H9 (cell line): ENCODE measurements around the gene ITGA8. TPM values are rescaled to one million over a fixed set of nuclear protein-coding genes. Genes with fewer than 3 reads are reported as not detected.

Experiments
- DNase-seq: peaks from one replicate; pipeline ENCODE4 v3.0.0-alpha.2; 2017
- H2AFZ ChIP-seq: one replicate; pipeline ENCODE4 v1.6.1; 2013; ENCODE audit warnings: mild to moderate bottlenecking, low read length, control low read depth, moderate library complexity
- H2AK5ac ChIP-seq: 2 replicates; pipeline ENCODE4 v1.6.1; 2013; ENCODE audit warnings: low read length, control low read depth, mixed read lengths; ENCODE audit not compliant: insufficient read length
- H2BK120ac ChIP-seq: one replicate; pipeline ENCODE4 v1.6.1; 2013; ENCODE audit warnings: low read depth, mild to moderate bottlenecking, low read length, control low read depth, inconsistent platforms; ENCODE audit not compliant: poor library complexity, severe bottlenecking
- H2BK12ac ChIP-seq: 2 replicates; pipeline ENCODE4 v1.6.1; 2013; ENCODE audit warnings: low read length, control low read depth, mixed read lengths, low read depth; ENCODE audit not compliant: insufficient read length
- H2BK15ac ChIP-seq: 2 replicates; pipeline ENCODE4 v1.6.1; 2013; ENCODE audit warnings: low read depth, low read length, control low read depth
- H2BK20ac ChIP-seq: one replicate; pipeline ENCODE4 v1.6.1; 2013; ENCODE audit warnings: low read depth, mild to moderate bottlenecking, low read length, control low read depth, inconsistent platforms; ENCODE audit not compliant: poor library complexity, severe bottlenecking
- H2BK5ac ChIP-seq: 2 replicates; pipeline ENCODE4 v1.6.1; 2013; ENCODE audit warnings: low read length, control low read depth, mixed read lengths; ENCODE audit not compliant: insufficient read length
- H3K14ac ChIP-seq: 2 replicates; pipeline ENCODE4 v1.6.1; 2013; ENCODE audit warnings: low read length, control low read depth; ENCODE audit not compliant: insufficient read depth
- H3K18ac ChIP-seq: 2 replicates; pipeline ENCODE4 v1.6.1; 2013; ENCODE audit warnings: low read depth, mild to moderate bottlenecking, mixed read lengths, low read length, control low read depth; ENCODE audit not compliant: insufficient read length
- H3K23ac ChIP-seq: 2 replicates; pipeline ENCODE4 v1.6.1; 2013; ENCODE audit warnings: low read length, control low read depth, mixed read lengths, low read depth; ENCODE audit not compliant: insufficient read length
- H3K23me2 ChIP-seq: 2 replicates; pipeline ENCODE4 v1.6.1; 2013; ENCODE audit warnings: low read depth, mild to moderate bottlenecking, mixed read lengths, low read length, control low read depth; ENCODE audit not compliant: insufficient read length, poor library complexity, severe bottlenecking
- H3K27ac ChIP-seq: 2 replicates; pipeline ENCODE4 v1.5.1; 2013; ENCODE audit warnings: low read length, control low read depth, mixed read lengths, low read depth; ENCODE audit not compliant: insufficient read length
- H3K27me3 ChIP-seq: 2 replicates; pipeline ENCODE4 v1.6.1; 2013; ENCODE audit warnings: low read length, control low read depth, inconsistent platforms; ENCODE audit not compliant: insufficient read depth
- H3K4ac ChIP-seq: 2 replicates; pipeline ENCODE4 v1.6.1; 2013; ENCODE audit warnings: low read depth, mild to moderate bottlenecking, control low read depth, inconsistent platforms, low read length, moderate library complexity
- H3K4me1 ChIP-seq: 2 replicates; pipeline ENCODE4 v1.6.1; 2013; ENCODE audit warnings: low read length, control low read depth, inconsistent platforms; ENCODE audit not compliant: insufficient read depth
- H3K4me2 ChIP-seq: 2 replicates; pipeline ENCODE4 v1.6.1; 2013; ENCODE audit warnings: low read length, control low read depth, mixed read lengths; ENCODE audit not compliant: insufficient read length, insufficient read depth
- H3K56ac ChIP-seq: 2 replicates; pipeline ENCODE4 v1.6.1; 2013; ENCODE audit warnings: low read depth, mild to moderate bottlenecking, mixed read lengths, low read length, control low read depth; ENCODE audit not compliant: insufficient read length
- H3K79me1 ChIP-seq: 2 replicates; pipeline ENCODE4 v1.6.1; 2013; ENCODE audit warnings: low read depth, mild to moderate bottlenecking, moderate library complexity, low read length, control low read depth, inconsistent platforms; ENCODE audit not compliant: insufficient read depth, poor library complexity, severe bottlenecking
- H3K79me2 ChIP-seq: 2 replicates; pipeline ENCODE4 v1.6.1; 2013; ENCODE audit warnings: low read length, control low read depth, inconsistent platforms; ENCODE audit not compliant: insufficient read depth
- H3K9ac ChIP-seq: 2 replicates; pipeline ENCODE4 v1.6.1; 2013; ENCODE audit warnings: low read length, control low read depth, mixed read lengths; ENCODE audit not compliant: insufficient read length; ENCODE audit errors: extremely low read depth
- H3K9me3 ChIP-seq: one replicate; pipeline ENCODE4 v1.6.1; 2013; ENCODE audit warnings: low read depth, low read length, inconsistent platforms; ENCODE audit not compliant: control insufficient read depth
- H3T11ph ChIP-seq: one replicate; pipeline ENCODE4 v1.6.1; 2013; ENCODE audit warnings: mild to moderate bottlenecking, low read length, control low read depth, inconsistent platforms
- H4K20me1 ChIP-seq: one replicate; pipeline ENCODE4 v1.6.1; 2013; ENCODE audit not compliant: control insufficient read depth, insufficient read length, insufficient read depth
- H4K5ac ChIP-seq: 2 replicates; pipeline ENCODE4 v1.6.1; 2013; ENCODE audit warnings: low read depth, mild to moderate bottlenecking, mixed read lengths, low read length, control low read depth; ENCODE audit not compliant: insufficient read length
- H4K8ac ChIP-seq: replicated peaks from 2 replicates; pipeline ENCODE4 v1.6.1; 2013; ENCODE audit warnings: low read length, control low read depth, mixed read lengths, low read depth; ENCODE audit not compliant: insufficient read length
- H4K91ac ChIP-seq: 2 replicates; pipeline ENCODE4 v1.6.1; 2013; ENCODE audit warnings: low read depth, mild to moderate bottlenecking, moderate library complexity, mixed read lengths, low read length, control low read depth; ENCODE audit not compliant: insufficient read length
- H3K27ac Mint-ChIP-seq, 3 experiments: 2 replicates in 2 of 3; 3 replicates in 1 of 3; pipeline ENCODE4 v1.8.0; 2020 to 2021; ENCODE audit warnings: mixed read lengths in 3 of 3, mild to moderate bottlenecking in 1 of 3, moderate library complexity in 1 of 3
- H3K27me3 Mint-ChIP-seq: 2 replicates; pipeline ENCODE4 v1.8.0; 2021; ENCODE audit warnings: low read depth, mild to moderate bottlenecking, moderate library complexity, mixed read lengths
- H3K36me3 Mint-ChIP-seq, 3 experiments: 2 replicates in 2 of 3; 3 replicates in 1 of 3; pipeline ENCODE4 v1.8.0; 2020 to 2021; ENCODE audit warnings: low read depth in 3 of 3, mixed read lengths in 3 of 3; ENCODE audit not compliant: insufficient read depth in 1 of 3
- H3K4me1 Mint-ChIP-seq, 2 experiments: 2 replicates each; pipeline ENCODE4 v1.8.0; 2020; ENCODE audit warnings: mixed read lengths in 2 of 2
- H3K4me3 Mint-ChIP-seq, 2 experiments: 2 replicates in 1 of 2; 3 replicates in 1 of 2; pipeline ENCODE4 v1.8.0; 2020 to 2021; ENCODE audit warnings: mild to moderate bottlenecking in 2 of 2, mixed read lengths in 2 of 2, moderate library complexity in 1 of 2
- H3K9me3 Mint-ChIP-seq, 2 experiments: 2 replicates in 1 of 2; 3 replicates in 1 of 2; pipeline ENCODE4 v1.8.0; 2020; ENCODE audit warnings: mild to moderate bottlenecking in 2 of 2, mixed read lengths in 2 of 2, moderate library complexity in 1 of 2
- WGBS: extraction: QIAGEN DNeasy Blood & Tissue Kit; methylation state at CpG from one replicate; pipeline ENCODE4 v1.1.7; 2013; ENCODE audit warnings: missing lambda C conversion rate, low lambda C conversion rate, mixed read lengths; ENCODE audit not compliant: insufficient read length; ENCODE audit errors: extremely low coverage; 5-methylcytosine and 5-hydroxymethylcytosine counted together
- total RNA-seq: library from RNA; stranded (reverse); gene quantifications from 2 replicates; pipeline ENCODE4 v1.2.1, GENCODE V29; 2021
- TF ChIP-seq, protein P1 (sequence below): fragments of 200-600 bp; sonication (generic); conservative IDR thresholded peaks from 3 replicates; pipeline ENCODE4 v1.8.0; 2021; ENCODE audit warnings: antibody characterized with exemption, mild to moderate bottlenecking

ITGA8 gene
- total RNA-seq, 1 experiment from 2014 or later, result not detected

DNA sequence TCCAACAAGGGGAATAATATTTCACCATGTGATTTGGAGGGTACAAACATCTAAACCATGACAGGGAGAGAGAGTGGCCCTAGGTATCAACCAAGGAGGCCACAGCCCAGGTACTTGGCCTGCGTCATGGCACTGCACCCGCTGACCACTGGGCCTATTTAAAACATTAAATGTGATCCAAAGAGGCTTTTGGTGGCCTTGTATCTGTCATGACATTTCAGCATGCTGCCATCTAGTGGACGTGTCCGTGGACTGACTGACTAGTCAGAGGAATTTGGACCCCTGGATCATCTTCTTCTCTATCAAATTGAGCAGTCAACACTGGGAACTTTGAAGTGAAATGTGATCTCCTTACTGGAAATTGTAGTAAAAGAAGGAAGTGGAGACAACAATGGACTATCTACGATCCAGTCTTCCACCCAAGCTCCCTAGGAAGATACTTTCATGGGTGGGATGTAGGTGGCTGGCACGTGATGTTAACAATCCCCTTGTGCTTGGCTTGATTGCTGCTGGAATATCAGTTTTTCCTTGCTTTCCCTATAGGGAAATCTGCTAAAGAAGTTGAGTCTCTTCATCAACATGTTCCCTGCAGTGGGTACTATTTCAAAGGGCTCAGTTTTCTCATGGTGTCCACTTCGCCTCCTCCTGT, 24.6 kb upstream of the ITGA8 start:
- no peak overlapping the region for H3K27ac ChIP-seq
- H3K79me1 ChIP-seq, result no peaks in the 10 kb centered on the region
- Mint-ChIP-seq H3K4me1 (peaks cover 7 to 9% of the 10 kb centered on the region in 2 experiments; a peak in 3 of 4 replicates), H3K27ac (no peak overlapping the region), H3K36me3 (no peaks in the 10 kb centered on the region), H3K9me3 (no peaks in the 10 kb centered on the region), H3K4me3 (no peak overlapping the region), H3K27me3 (peaks cover 8% of the 10 kb centered on the region)
- H2AFZ ChIP-seq, result no peak overlapping the region
- DNase-seq, result peak; percentile 67
- H3K18ac ChIP-seq, result no peak overlapping the region
- no peak overlapping the region for H3K14ac ChIP-seq
- no peaks in the 10 kb centered on the region for H3K4me1 ChIP-seq
- no peak overlapping the region for H4K91ac ChIP-seq
- no peak overlapping the region for H2BK15ac ChIP-seq
- TF ChIP-seq, protein P1, sequence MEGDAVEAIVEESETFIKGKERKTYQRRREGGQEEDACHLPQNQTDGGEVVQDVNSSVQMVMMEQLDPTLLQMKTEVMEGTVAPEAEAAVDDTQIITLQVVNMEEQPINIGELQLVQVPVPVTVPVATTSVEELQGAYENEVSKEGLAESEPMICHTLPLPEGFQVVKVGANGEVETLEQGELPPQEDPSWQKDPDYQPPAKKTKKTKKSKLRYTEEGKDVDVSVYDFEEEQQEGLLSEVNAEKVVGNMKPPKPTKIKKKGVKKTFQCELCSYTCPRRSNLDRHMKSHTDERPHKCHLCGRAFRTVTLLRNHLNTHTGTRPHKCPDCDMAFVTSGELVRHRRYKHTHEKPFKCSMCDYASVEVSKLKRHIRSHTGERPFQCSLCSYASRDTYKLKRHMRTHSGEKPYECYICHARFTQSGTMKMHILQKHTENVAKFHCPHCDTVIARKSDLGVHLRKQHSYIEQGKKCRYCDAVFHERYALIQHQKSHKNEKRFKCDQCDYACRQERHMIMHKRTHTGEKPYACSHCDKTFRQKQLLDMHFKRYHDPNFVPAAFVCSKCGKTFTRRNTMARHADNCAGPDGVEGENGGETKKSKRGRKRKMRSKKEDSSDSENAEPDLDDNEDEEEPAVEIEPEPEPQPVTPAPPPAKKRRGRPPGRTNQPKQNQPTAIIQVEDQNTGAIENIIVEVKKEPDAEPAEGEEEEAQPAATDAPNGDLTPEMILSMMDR, result peak; percentile 82
- H3K4ac ChIP-seq, result no peak overlapping the region
- H3K79me2 ChIP-seq, result no peaks in the 10 kb centered on the region
- H4K8ac ChIP-seq, result no peak overlapping the region
- H2BK5ac ChIP-seq, result no peak overlapping the region
- no peak overlapping the region for H2BK20ac ChIP-seq
- H3K23ac ChIP-seq, result no peak overlapping the region
- no peak overlapping the region for H2BK120ac ChIP-seq
- H4K5ac ChIP-seq, result no peak overlapping the region
- no peak overlapping the region for H3K9ac ChIP-seq
- H3K27me3 ChIP-seq, result no peaks in the 10 kb centered on the region
- no peaks in the 10 kb centered on the region for H3K23me2 ChIP-seq
- no peak overlapping the region for H3K4me2 ChIP-seq
- H3K56ac ChIP-seq, result no peak overlapping the region
- no peak overlapping the region for H2AK5ac ChIP-seq
- no peaks in the 10 kb centered on the region for H4K20me1 ChIP-seq
- H3K9me3 ChIP-seq, result no peaks in the 10 kb centered on the region
- H2BK12ac ChIP-seq, result no peak overlapping the region
- WGBS, result no CpG with 5 or more reads among the region's 7 CpGs
- no peak overlapping the region for H3T11ph ChIP-seq
